ENCODE measurements around the gene ALPP. TPM values are rescaled to one million over a fixed set of nuclear protein-coding genes. Genes with fewer than 3 reads are reported as not detected.
"Not testable (repeated sequence)": the region's sequence is repeated elsewhere in the genome, so short reads cannot be mapped to it uniquely, and the experiment has no call there.

The ALPP gene
- total RNA-seq, 1 donor from 2014 or later: not detected

GRCh38 chr2:232341061-232341738 lies 37.4 kb upstream of the ALPP start:
- DNase-seq (ENCODE audit: low read depth in 2 of 2): no peak

- no peak for DNase-seq (ENCODE audit: low read depth in 2 of 2)
These were observed 36.8 kb upstream of the ALPP start for GRCh38 chr2:232341739-232342126.

GRCh38 chr2:232342635-232343565 lies 35.7 kb upstream of the ALPP start:
- DNase-seq (ENCODE audit: low read depth in 2 of 2): no peak

- DNase-seq (ENCODE audit: low read depth in 2 of 2): no peak
These were observed 34.7 kb upstream of the ALPP start for GRCh38 chr2:232343821-232344220.

GRCh38 chr2:232345251-232345650 lies 33.3 kb upstream of the ALPP start:
- no peak for DNase-seq (ENCODE audit: low read depth in 2 of 2)

GRCh38 chr2:232347369-232347768 lies 31.2 kb upstream of the ALPP start:
- DNase-seq (ENCODE audit: low read depth in 2 of 2): no peak

- no peak for DNase-seq (ENCODE audit: low read depth in 2 of 2)
These were observed 29.6 kb upstream of the ALPP start for GRCh38 chr2:232348936-232349335.

GRCh38 chr2:232349546-232349945 lies 29.0 kb upstream of the ALPP start:
- no peak for DNase-seq (ENCODE audit: low read depth in 2 of 2)

- no peak for DNase-seq (ENCODE audit: low read depth in 2 of 2)
These were observed 28.5 kb upstream of the ALPP start for GRCh38 chr2:232349946-232350635.

GRCh38 chr2:232350804-232351685 lies 27.5 kb upstream of the ALPP start:
- no peak for DNase-seq (ENCODE audit: low read depth in 2 of 2)

- no peak for DNase-seq (ENCODE audit: low read depth in 2 of 2)
These were observed 26.7 kb upstream of the ALPP start for GRCh38 chr2:232351686-232352510.

GRCh38 chr2:232352511-232353091 lies 25.9 kb upstream of the ALPP start:
- DNase-seq (ENCODE audit: low read depth in 2 of 2): no peak

- DNase-seq (ENCODE audit: low read depth in 2 of 2): no peak
These were observed 25.5 kb upstream of the ALPP start for GRCh38 chr2:232353096-232353495.

GRCh38 chr2:232353660-232354059 lies 24.9 kb upstream of the ALPP start:
- DNase-seq (ENCODE audit: low read depth in 2 of 2): no peak

- no peak for DNase-seq (ENCODE audit: low read depth in 2 of 2)
These were observed 24.5 kb upstream of the ALPP start for GRCh38 chr2:232354069-232354468.

- DNase-seq (ENCODE audit: low read depth in 2 of 2): no peak
These were observed 16.9 kb upstream of the ALPP start for GRCh38 chr2:232361646-232362045.

GRCh38 chr2:232362174-232362900 lies 16.2 kb upstream of the ALPP start:
- DNase-seq (ENCODE audit: low read depth in 2 of 2): no peak

GRCh38 chr2:232363064-232363783 lies 15.3 kb upstream of the ALPP start:
- DNase-seq (ENCODE audit: low read depth in 2 of 2): not testable (repeated sequence)
